DMS53 treated with DMSO at 0.1 percent for 48 hours (cell line): ENCODE data around the gene AMFR.

Source experiments
- DNase-seq: peaks from one replicate; lab custom pipeline; 2025; ENCODE audit not compliant: unreplicated experiment; lab: John Stamatoyannopoulos, UW

The AMFR gene

GRCh38 chr16:56425439-56425832 lies at the start of gene AMFR:
Gene AMFR (minus strand): TSS chr16:56425545. CDS start chr16:56425327, 218 bp downstream.
- DNase-seq: peak; percentile 50

GRCh38 chr16:56470666-56471065 lies 45.3 kb upstream of the AMFR start:
- DNase-seq: no peak

GRCh38 chr16:56470232-56470631 lies 44.9 kb upstream of the AMFR start:
- no peak for DNase-seq

GRCh38 chr16:56469748-56470147 lies 44.4 kb upstream of the AMFR start:
- DNase-seq: no peak

GRCh38 chr16:56468800-56469199 lies 43.5 kb upstream of the AMFR start:
- no peak for DNase-seq

GRCh38 chr16:56466344-56466743 lies 41.0 kb upstream of the AMFR start:
- DNase-seq: no peak

- no peak for DNase-seq
These were observed 37.8 kb upstream of the AMFR start for GRCh38 chr16:56463153-56463552.

- DNase-seq: no peak
These were observed 36.9 kb upstream of the AMFR start for GRCh38 chr16:56462064-56462796.

- no peak for DNase-seq
These were observed 34.8 kb upstream of the AMFR start for GRCh38 chr16:56460101-56460500.

- no peak for DNase-seq
These were observed 32.7 kb upstream of the AMFR start for GRCh38 chr16:56457927-56458470.

GRCh38 chr16:56451753-56452689 lies 26.7 kb upstream of the AMFR start:
- DNase-seq: peak; percentile 48

GRCh38 chr16:56450986-56451752 lies 25.8 kb upstream of the AMFR start, which contains the start of the genes NUDT21 and OGFOD1:
Gene NUDT21 (minus strand): TSS chr16:56451332. CDS start chr16:56451202, 130 bp downstream.
Gene OGFOD1 (plus strand): TSS chr16:56451554. CDS start chr16:56451613, 59 bp downstream.
- DNase-seq: peak; percentile 99

- no peak for DNase-seq
These were observed 25.1 kb upstream of the AMFR start for GRCh38 chr16:56450275-56450985.

- DNase-seq: no peak
These were observed 22.7 kb upstream of the AMFR start for GRCh38 chr16:56448005-56448404.

- no peak for DNase-seq
These were observed 21.9 kb upstream of the AMFR start for GRCh38 chr16:56447286-56447685.

- no peak for DNase-seq
These were observed 12.7 kb upstream of the AMFR start for GRCh38 chr16:56438038-56438437.

- DNase-seq: no peak
These were observed 10.9 kb upstream of the AMFR start for GRCh38 chr16:56436258-56436657.

GRCh38 chr16:56428091-56428490 lies 2.7 kb upstream of the AMFR start:
- DNase-seq: no peak

- no peak for DNase-seq
These were observed 1.2 kb upstream of the AMFR start for GRCh38 chr16:56426585-56426984.

- no peak for DNase-seq
These were observed 430 bp downstream of the AMFR start for GRCh38 chr16:56424791-56425438.
